HG03039 (cell line): Measurements from ENCODE around the gene EFCAB6.

Experiments
- ATAC-seq: cut with Tn5 transposase; IDR thresholded peaks from one replicate; pipeline ENCODE4 v1.9.1; 2021; ENCODE audit warnings: mild to moderate bottlenecking, moderate library complexity; ENCODE audit not compliant: unreplicated experiment

Gene EFCAB6

DNA sequence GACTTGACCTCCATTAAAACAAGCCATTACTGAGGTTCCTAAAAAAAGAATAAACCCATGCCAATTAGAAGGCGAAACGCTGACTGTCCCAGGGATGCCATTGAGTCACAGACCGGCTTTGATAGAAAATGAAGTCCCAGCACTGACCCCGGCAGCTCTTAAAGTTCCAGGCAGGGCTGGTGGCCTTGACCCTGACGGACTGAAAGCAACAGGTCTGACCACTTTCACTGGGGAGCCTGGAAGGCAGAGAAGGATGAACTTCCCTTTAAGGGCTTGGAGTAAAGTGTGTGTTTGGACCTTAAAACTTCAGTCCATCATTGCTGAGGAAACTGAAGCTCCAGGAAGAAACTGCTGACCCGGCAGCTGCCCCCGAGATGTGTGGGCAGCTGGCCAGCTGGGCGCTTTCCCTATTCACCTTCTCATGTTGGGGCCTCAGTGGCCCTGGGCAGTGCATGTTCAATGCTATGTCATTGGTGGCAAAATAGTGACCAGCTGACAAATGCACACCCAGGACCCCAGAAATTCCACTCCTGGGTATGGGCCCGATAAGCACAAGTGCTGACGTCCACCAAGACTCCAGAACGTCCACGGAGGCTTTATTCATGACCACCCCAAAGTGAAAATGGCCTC lies 18.9 kb upstream of the EFCAB6 start:
- ATAC-seq = no peak

DNA sequence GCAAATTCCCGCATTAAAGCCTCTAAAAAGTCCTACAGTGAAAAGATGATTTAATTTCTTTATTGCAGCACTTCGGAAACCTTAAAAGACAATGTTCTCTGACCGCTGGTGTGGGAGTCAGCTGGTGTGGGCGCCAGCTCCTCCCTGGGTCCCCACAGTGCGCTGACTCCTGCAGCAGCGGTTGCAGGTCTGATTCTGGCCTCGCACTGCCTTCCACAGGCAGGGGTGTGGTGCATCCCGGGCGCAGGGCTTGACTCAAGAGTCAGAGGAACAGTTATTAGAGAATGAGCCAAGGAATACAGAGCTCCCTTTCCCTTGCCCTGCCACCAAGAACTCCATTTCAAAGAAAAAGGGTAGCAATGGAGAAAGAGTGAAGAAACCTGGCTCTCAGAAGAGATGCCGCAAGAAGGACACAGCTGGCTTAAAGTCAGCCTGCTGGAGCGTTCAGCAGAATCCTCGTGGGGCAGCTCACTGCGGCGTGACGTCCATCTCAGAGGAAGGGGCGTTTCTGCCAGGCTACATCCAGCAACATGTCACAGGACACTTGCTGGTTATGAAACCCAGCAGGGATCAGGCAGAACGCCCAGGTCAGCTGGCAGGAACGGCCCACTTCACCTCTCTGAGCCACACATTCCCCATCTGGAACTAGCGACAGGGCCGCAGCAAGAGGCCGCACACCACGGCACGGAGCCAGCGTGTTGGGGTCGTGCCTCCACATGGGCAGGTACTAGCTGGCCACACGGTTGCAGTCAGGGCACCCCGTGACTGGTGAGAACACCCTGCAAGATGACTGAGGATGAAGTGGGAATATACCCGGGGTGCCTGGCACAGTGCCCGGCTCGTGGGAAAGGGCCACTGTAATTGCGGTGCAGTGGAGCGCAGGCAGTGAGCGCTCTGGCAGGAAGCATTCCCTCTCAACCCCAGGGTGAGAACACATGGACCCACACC lies 18.1 kb upstream of the EFCAB6 start:
- ATAC-seq = no peak

DNA sequence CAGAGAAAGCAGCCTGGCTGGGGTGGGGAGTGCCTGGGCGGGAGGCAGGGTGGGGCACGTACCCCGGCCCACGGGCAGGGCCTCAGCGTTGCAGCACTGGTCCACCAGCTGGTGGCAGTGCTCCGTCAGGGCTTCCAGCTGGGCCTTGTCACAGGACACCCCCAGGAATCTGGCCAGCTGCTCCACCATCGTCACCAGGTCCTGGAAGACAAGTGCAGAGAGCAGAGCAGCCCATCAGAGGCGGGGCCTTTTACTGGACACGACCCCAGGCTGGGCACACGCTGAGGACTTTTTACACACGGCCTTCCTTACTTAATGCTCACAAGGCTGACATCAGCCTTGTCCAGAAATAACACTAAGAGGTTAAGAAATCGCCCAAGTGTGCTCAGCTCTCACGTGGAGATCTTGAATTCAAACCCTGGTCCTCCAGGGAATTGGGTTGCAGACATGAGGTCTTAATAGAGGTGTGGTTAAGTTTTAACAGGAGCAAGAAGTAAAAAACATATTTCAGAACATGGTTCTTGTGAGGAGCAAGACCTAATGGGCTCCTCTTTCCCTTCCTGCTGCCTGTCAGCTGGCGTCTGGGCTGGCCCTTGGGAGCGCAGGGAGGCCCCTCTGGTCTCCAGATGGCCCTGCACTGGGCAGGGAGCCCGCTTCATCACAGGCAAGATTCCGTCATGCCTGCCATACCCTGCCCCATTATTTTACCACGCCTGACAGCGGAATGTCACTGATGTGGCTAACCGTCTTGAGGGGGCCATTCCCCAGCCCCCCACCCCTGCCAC lies 17.1 kb upstream of the EFCAB6 start:
- ATAC-seq = no peak

DNA sequence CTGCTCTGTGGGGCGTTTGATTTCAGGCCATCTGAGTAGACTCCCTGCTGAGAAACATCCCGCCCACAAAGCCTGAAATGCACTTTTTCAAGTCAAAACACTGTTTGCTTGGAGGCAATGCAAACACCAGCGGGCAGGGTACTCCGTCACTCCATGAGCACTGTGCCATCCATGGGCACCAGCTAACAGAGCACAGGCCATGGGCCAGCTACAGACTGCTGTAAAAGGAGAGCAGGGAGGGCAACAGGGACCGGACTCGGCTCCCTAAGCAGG lies 16.6 kb upstream of the EFCAB6 start:
- no peak for ATAC-seq

DNA sequence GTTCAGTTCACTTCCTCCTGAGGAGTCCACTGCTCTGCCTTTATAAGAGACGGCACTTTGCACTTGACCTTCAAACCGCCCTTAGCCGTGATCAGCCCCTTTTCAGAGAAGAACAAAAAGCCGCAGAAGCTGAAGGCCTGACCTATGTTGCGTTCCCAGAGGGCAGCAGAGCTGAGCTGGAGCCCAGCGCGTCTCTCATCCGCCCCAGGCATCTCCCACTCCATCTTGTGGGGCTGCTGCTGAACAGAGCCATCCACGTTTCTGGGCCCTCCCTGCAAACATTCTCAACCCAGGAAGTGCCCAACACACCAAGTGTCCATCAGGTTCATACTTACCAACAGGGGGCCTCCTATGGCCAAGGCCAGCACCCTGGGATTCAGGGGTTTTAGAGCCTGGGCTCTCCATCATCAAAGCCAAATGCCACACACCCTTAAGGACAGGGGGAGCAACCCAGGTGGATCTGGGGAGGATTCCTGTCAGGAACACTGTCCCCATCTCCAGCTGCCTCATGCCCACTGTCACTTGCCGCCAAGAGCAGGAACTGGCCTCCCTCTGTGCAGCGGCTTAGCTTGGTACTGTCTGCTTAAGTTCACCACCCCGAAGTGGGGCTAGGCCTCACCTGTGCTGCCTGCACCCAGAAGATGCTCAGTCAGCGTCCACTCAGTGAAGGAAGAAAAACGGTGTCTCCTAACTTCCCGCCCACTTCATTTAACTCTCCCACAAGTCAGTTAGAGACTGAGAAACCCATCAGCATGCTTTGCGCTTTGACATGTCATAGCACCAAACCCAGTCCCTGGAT lies 16.0 kb upstream of the EFCAB6 start:
- ATAC-seq = no peak

DNA sequence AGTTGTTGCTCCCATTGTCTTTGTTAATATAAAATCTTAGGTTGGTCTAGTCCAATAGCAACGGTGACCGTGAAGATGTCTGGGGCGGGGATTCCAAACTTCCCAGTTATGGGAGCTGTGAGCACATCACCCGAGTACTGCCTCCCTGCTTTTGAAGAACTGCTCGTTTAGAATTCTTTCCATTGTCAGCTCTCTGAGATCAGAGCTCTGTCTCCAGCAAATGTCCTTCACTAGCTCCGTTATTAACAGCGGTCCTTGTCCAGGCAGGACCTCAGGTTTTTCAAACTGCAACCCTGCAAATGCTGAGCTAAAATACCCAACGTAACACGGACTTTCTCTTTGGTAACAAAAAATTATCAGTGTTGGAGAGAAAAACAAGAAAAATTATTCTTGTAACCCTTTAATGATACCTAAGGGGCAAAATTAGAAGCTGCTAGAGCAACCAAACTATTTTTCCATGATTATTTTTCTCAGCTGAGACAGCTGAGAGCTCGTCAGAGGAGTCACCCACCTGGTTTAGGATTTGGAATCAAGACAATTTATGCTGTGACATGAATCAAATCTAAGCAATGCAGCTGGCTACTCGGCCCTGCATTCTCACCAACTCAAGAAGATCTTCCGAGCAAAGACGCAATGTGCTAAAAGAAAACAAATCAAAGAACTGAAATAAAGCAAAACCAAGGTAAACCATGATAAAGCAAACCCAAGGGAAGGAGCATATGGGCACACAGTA lies 15.1 kb upstream of the EFCAB6 start:
- no peak for ATAC-seq

DNA sequence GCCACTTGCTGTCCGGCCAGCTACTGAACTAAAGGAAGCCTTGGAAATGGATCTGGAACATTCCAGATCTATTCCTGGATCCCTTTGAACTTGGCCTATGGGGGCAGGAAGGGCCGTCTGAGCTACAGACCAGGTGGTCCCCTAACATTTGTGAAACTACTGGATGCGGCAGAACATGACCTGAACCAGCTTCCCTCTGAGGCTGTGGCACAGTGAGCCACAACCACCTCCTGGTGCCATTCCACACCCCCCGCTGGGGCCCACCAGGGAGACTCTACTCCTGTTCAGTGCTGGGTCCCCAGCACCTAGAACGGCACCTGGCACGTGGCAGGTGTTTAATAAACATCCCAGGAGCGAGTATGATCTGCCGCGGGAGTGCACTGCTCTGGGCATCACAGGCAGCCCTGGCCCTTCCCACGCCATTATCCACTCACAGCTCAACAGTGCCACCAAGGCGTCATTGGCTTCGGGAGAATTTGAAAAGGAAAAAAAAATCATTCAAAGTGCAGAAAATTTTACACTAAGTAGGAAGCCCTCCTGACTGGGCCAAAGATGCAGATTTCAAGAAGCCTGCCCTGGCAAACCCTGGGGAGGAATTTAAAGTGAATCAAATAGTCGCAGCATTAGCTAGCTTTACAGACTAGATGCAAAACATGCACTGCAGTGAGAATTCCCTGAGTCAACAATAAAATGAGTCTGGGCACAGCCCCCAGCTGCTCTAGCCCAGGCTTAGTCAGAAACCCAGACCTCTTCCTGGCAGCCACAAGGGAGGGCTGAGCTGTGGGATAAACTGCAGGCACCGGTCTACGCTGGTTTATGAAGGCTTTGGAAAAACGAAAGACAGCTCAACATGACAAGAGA lies 14.3 kb upstream of the EFCAB6 start:
- no peak for ATAC-seq

DNA sequence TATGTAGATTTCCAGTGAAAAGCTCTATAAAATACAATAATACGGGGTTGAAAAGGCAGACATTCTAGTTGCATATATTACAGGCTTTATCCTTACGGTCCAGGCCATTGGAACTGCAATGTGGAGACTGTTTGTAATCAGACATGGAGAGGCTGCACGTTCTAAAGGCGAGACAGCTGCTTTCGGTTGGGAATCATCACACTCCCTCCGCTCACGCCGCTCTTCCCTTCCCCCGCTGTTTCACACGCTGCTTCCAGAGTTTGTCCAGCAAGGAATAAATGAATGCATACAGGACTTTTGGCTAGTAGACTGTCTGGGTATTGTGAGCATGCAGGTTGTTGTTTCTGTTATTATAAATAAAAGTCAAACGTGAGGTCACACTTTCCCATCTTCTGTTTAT lies 13.5 kb upstream of the EFCAB6 start:
- ATAC-seq = no peak

DNA sequence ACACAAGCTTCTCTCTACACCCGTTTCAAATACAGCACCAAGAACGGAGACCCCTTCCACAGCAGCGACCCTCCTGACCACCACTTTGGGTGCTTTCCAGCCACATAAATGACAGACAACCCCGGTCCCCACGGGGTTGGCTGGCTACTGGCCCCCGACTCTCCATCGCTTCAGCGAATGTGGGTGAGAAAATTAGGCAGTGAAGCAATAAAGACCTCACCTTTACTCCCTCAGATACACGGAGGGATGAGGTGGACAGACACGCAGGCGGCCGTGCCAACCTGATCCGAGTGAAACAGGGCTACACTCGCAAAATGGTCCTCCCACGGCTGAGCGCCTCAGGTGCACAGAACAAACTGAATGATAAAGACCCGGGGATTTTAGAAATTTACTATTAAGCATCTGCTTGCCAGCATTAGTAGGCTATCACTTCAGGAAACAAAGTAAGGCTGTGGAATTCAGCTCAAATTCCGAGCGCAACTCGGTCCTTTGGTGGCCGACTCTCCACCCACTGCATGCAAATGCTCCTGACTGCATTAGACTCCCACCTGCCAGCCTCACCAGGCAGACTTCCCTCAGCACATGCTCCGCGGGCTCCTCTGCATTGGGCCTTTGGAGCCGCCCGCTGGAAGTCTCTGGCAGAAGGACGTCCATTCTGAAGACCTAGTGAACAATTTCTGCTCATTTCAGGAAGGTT lies 12.8 kb upstream of the EFCAB6 start:
- ATAC-seq = no peak

DNA sequence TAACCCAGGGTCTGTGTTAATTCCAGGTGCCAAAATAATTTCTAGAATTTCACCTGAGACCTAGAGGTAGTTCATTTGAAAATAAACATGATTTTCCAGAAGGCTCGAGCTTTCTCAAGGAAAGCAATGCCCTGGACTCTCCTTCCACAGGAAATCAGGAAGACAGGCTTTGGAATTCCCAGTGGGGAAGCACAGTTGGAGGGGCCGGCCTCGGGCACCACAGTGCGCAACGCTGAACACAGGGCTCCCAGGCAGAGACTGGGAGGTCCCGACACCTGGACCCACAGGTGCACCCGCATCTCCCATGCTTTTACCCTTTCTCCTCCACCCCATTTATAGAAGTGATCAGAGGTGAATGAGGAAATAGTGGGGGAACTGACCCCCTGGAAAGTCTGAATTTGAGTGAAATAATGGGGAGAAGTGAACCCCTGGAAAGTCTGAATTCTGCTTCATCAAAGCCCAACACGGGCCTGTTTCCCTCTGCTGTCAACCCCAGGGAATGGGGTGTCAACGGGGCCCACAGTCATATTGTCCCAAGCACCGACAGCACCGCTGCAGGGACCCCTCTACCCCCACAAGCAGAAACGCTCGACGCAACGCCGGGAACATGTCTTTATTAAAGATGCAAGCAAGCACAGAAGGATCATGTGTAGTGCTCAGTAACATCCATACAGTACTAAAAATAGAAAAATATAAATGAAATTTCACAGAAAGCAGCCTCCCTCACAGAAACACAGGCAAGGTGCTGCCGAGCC lies 12.0 kb upstream of the EFCAB6 start:
- no peak for ATAC-seq

DNA sequence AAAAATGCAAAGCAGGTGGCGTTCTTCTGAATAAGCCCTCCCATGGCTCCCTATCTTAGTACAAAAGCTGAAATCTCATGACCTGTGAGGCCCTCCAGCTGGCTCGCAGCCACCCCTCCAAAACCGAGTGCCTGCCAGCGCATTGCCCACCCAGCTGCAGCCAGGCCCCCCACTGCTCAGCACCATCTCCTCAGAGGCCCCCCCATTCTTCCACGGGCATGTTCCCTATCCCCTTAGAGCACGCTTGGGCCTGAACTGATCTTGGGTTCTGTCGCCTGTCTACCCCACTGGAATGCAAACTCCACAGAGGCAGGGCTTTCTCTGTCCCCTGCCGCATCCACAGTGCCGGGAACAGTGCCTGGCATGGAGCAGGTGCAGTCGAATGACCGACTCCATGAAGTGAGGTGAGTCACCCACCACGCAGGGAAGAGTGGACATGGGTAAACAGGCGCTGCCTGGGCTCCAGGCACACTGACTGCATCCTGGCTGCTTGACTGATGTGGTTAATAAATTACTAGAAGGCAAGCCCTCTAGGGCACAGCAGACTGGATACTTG lies 11.3 kb upstream of the EFCAB6 start:
- ATAC-seq = no peak

DNA sequence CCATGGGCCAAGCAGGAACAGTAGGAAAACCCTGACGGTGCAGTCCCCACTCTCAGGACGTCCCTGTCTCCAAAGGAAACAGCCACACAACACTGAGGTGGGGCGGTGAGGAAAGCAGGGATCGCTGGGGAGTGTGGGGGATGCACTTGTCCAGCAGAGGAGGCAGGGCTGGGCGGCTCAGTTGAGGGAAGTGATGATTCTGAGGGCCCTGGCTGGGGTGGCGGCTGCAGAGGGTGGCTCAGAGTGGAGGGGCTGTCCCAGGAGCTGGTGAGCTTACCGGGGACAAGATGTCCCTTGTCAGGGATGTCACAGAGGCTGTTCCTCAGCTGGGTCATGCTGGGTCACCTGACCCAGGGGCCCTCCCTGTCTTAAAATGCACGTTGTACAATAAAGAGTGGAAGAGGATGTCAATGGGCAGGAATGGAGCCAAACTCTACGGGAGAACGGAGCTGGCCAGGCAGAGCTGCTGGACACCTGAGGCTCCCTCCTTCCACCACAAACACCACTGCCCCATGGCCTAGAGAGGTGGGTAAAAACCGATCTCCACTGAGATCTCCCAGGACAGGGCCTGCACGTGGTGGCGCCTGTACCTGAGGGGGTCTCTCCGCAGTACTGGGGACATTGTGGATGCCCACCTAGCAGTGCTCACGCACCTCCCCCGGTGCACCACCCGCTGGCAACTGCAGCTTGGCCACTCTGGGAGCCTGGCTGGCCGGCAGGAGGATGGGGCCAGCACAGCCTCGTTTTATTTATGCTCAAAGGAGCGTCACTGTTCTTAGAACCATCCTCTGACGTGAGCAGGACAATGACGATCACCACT lies 9.7 kb upstream of the EFCAB6 start:
- no peak for ATAC-seq

DNA sequence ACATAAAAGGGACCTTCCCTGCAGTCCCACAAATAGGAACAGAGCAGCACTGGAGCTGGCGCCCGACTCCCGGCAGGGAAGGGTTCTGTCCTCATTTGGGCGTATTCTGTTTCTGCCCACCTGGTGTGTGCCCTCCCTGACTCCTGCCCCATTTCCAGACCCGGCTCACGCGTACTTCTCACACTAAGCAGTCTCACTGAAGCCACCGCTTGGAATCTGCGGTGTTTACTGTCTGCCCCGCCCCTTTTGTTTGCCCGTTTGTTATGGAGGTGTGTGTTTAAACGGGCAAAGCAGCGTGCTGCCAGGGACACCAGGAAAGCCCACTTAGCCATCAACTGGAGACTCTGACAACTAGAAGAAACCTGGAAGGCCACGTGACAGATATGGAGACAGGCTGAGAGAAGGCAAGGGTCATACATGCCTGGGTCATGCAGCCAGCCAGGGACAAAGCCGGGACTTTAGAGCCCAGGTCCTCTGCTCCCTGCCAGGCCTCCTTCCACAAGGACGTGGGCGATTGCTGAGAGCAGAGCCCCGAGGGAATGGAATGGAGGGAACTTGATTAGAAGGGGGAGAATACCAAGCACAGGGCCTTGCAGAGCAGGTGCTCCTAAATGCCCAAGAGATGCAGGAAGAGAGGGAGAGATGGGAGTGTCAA lies 8.7 kb upstream of the EFCAB6 start:
- ATAC-seq = no peak

DNA sequence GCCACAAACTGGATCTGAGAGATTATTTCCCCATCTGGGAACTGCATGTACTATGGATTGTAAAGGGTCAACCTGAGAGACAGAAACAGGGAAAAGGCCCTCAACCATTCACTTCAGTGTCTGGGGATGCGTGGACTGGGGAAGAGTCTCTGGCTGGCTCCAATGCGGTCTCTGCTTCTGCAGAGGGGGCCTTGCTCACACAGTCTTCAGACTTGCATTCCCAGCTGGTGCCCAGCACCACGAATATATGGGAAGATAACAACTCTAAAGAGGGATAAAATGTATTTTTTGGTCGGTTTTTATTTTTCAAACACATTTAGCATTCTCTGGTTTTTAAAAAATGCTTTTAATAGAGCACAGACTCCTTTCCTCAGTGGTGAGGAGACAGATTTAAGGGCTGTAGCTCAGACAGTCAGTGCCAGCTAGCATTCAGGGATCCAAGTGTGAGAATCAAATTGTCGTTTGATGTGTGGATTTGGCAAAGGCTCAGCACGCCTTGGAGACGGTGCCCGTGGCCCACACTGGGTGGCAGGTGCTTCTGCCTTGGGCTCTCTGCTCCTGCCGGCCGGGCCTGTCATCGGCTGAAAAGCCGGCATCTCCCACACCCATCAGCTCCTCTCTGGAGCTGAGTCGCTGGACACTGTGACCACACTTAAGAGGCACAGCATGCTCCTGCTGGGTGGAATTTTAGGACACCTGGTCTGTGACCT lies 8.0 kb upstream of the EFCAB6 start:
- no peak for ATAC-seq

DNA sequence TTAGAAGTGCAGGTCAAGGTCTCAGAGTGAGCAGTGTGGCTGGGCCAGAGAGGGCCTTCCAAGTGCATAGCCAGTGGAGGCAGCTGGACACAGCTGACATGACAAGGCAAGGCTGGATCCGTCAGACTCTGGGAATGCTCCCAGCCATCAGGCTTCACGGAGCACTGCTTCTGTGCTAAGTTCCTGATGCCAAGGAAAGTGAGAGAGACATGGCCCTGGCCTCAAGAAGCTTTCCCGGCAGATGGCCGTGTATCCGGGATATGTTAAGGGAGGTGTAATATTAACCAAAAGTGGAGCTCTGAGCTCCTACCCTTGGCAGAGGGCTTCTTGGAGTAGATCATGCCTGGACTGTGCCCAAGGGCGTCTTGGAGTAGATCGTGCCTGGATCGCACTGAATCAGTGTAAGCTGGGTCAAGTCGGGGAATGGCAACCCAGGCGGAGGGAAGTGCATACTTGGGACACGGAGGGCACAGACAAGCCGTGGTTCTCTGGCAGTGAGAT lies 7.4 kb upstream of the EFCAB6 start:
- ATAC-seq = no peak

DNA sequence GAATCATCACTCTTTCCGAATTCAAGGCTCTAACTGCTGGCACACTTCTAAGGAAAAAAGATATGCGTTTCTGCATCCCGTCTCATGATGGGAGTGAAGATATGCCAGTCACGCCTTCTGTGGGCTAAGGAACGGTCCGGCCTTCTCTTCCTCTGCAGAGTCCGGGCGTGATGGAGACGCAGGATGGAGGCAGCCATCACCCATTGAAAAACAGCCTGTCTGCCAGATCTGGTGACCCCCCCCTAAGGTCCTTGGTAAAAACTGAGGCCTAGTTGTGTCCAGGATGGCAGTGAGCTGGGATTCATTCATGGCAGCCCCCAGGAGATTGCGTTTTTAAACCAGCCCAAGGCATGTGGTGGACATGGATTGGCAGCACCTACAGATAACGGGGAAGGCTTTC lies 6.9 kb upstream of the EFCAB6 start:
- ATAC-seq = no peak
